Measurements from ENCODE around the gene HARS1.
"Not testable (repeated sequence)": the region's sequence is repeated elsewhere in the genome, so short reads cannot be mapped to it uniquely, and the experiment has no call there.

The HARS1 gene

DNA sequence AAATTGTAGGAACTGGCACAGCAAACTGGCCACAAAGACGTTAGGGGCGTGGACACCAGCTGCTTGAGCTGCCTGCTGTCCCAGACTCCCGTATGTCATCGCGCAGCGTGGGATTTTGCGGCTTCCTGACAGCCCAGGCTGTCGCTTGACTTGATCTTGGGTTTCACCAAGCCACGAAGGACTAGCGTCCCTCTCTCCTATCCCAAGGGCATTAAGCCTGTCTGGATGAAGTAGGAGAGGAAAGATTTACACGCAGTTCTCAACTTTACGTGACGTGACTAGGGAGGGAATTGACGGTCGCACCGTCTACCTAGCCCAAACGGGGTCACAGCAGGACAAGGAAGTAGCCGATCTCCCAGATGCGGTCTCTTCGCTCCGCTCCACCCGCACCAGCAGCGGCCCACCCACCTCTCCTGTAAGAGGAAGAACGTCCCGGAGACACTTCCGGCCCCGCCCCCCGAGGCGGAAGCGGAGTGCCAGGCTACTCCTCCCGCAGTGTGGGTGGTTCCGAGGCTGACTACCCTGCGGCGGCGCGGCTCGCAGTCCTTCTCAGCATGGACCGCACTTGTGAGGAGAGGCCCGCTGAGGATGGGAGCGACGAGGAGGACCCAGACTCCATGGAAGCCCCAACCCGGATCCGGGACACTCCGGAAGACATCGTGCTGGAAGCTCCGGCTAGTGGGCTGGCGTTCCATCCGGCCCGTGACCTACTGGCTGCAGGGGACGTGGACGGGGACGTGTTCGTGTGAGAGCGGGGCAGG lies 26.6 kb downstream of the HARS1 start, which contains the start of gene WDR55:
TSS of gene WDR55 (plus strand) at position 546 of the 761 bp plus-strand sequence. CDS start at position 555, 9 bp downstream.
- peak; percentile 92 for DNase-seq (ENCODE audit: low spot score)
- TF ChIP-seq, protein P1, sequence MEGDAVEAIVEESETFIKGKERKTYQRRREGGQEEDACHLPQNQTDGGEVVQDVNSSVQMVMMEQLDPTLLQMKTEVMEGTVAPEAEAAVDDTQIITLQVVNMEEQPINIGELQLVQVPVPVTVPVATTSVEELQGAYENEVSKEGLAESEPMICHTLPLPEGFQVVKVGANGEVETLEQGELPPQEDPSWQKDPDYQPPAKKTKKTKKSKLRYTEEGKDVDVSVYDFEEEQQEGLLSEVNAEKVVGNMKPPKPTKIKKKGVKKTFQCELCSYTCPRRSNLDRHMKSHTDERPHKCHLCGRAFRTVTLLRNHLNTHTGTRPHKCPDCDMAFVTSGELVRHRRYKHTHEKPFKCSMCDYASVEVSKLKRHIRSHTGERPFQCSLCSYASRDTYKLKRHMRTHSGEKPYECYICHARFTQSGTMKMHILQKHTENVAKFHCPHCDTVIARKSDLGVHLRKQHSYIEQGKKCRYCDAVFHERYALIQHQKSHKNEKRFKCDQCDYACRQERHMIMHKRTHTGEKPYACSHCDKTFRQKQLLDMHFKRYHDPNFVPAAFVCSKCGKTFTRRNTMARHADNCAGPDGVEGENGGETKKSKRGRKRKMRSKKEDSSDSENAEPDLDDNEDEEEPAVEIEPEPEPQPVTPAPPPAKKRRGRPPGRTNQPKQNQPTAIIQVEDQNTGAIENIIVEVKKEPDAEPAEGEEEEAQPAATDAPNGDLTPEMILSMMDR (IDR thresholded peaks at IDR 0.05; ENCODE audit: extremely low read depth, insufficient read depth, missing control alignments) = no peak
- in situ Hi-C loops (cut with MboI; ENCODE audit: low pct_unique_long_range_greater_than_20kb, low sequenced_read_pairs, unreplicated experiment) = no loop called here

DNA sequence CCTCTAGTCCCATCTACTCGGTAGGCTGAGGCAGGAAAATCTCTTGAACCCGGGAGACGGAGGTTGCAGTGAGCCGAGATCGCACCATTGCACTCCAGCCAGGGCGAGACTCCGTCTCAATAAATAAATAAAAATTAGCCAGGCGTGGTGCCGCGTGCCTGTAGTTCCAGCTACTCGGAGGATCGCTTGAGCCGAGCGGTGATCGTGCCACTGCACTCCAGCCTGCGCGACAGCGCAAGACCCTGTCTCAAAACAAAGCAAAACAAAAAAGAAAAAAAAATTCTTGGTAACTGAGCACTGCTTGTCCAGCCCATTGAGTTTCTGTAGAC lies 27.2 kb downstream of the HARS1 start:
- in situ Hi-C loops (cut with MboI; ENCODE audit: low pct_unique_long_range_greater_than_20kb, low sequenced_read_pairs, unreplicated experiment) = no loop called here
- no peak for DNase-seq (ENCODE audit: low spot score)
- TF ChIP-seq, protein P1 (IDR thresholded peaks at IDR 0.05; ENCODE audit: extremely low read depth, insufficient read depth, missing control alignments) = no peak

DNA sequence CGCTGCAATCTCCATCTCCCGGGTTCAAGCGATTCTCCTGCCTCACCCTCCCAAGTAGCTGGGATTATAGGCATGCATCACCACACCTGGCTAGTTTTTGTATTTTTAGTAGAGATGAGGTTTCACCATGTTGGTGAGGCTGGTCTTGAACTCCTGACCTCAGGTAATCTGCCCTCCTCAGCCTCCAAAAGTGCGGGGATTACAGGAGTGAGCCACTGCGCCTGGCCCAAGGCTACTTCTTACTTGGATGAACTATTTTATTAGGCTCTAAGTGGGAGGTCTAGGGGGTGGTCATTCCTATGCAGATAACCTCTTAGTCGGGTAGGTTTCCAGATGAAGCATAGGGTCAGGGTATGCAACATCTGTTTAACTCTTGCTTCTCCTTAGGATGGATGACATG lies 30.8 kb downstream of the HARS1 start:
- in situ Hi-C loops (cut with MboI; ENCODE audit: low pct_unique_long_range_greater_than_20kb, low sequenced_read_pairs, unreplicated experiment); DNase-seq (ENCODE audit: low spot score): not testable (repeated sequence)

DNA sequence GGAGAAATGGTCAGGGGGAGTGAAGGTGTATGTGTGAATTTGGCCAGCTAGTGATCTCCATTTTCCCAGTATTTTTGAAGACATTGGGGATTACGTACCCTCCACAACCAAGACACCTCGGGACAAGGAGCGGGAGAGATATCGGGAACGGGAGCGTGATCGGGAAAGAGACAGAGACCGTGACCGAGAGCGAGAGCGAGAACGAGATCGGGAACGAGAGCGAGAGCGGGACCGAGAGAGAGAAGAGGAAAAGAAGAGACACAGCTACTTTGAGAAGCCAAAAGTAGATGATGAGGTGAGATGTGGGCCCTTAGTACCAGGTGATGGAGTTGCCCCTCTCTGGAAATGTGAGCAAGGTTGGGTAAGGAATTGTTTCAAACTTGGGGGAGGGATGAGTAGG lies 32.3 kb downstream of the HARS1 start:
- no peak for DNase-seq (ENCODE audit: low spot score)
- in situ Hi-C loops (cut with MboI; ENCODE audit: low pct_unique_long_range_greater_than_20kb, low sequenced_read_pairs, unreplicated experiment) = no loop called here
- TF ChIP-seq, protein P1 (IDR thresholded peaks at IDR 0.05; ENCODE audit: extremely low read depth, insufficient read depth, missing control alignments) = no peak

DNA sequence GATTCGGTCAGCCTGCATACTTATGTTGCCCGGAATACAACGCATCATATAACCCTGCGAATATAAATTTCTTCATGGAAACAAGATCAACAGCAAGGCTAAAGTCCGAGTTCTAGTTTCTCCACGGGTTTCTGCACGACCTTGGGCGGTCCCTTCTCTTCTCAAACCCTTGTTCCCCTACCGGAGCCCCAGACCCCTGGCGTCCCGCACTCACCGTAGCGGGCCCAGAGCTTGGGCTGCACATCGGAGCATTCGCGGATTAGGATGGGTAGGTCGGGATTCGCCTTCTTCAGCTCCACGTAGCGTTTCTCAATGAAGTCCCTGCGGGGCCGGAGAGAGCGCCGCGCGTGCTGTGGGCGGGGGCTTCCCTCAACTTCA lies 44.1 kb downstream of the HARS1 start:
- in situ Hi-C loops (cut with MboI; ENCODE audit: low pct_unique_long_range_greater_than_20kb, low sequenced_read_pairs, unreplicated experiment) = no loop called here
- no peak for DNase-seq (ENCODE audit: low spot score)
- TF ChIP-seq, protein P1 (IDR thresholded peaks at IDR 0.05; ENCODE audit: extremely low read depth, insufficient read depth, missing control alignments) = no peak

GRCh38 chr5:140642718-140643117 lies 48.5 kb downstream of the HARS1 start:
- TF ChIP-seq, protein P1 (IDR thresholded peaks at IDR 0.05; ENCODE audit: extremely low read depth, insufficient read depth, missing control alignments) = no peak
- in situ Hi-C loops (cut with MboI; ENCODE audit: low pct_unique_long_range_greater_than_20kb, low sequenced_read_pairs, unreplicated experiment) = no loop called here
- DNase-seq (ENCODE audit: low spot score) = no peak

DNA sequence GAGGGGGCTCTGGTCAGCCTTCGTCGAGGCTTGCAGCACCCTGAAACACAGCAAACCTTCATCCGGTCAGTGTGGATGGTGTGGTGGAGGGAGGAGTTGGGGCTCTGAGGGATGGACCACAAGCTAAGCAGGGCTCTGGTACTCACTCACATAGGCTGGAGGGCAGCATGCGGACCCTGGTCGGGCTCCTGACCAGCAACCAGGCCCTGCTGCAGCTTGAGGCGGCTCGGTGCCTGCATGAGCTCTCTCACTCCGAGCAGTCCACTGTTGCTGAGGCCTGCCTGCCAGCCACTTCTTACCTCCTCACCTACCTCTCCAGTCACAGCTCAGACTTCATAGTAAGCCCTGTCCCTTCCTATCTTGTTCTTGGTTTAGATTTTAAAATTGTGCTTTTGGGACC lies 49.5 kb downstream of the HARS1 start:
- TF ChIP-seq, protein P1 (IDR thresholded peaks at IDR 0.05; ENCODE audit: extremely low read depth, insufficient read depth, missing control alignments) = no peak
- no peak for DNase-seq (ENCODE audit: low spot score)
- in situ Hi-C loops (cut with MboI; ENCODE audit: low pct_unique_long_range_greater_than_20kb, low sequenced_read_pairs, unreplicated experiment) = no loop called here
